Glomerular visceral epithelial cell (primary cell): ENCODE results near the gene ATAD2B.

Experiments used
- DNase-seq: peaks from one replicate; pipeline ENCODE4 v3.0.0-alpha.2; 2016; ENCODE audit errors: extremely low spot score

The ATAD2B gene

GRCh38 chr2:23837871-23838270 is 89.1 kb downstream of the ATAD2B start:
- no peak for DNase-seq

- DNase-seq = no peak
Observed at GRCh38 chr2:23836971-23837565, 89.9 kb downstream of the ATAD2B start.

- DNase-seq = no peak
Observed at GRCh38 chr2:23836505-23836904, 90.4 kb downstream of the ATAD2B start.

GRCh38 chr2:23835988-23836387 is 90.9 kb downstream of the ATAD2B start:
- DNase-seq = no peak

DNA sequence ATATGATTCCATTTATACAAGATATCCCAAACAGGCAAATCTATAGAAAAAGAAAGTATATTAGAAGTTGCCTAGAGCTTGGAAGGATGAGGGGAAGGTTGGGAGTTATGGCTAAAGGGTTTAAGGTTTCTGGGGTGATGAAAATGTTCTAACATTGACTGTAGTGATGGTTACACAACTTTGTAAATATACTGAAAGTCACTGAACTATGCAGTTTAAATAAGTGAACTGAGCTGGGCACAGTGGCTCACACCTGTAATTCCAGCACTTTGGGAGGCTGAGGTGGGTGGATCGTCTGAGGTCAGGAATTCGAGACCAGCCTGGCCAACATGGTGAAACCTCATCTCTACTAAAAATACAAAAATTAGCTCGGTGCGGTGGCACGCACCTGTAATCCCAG is 91.5 kb downstream of the ATAD2B start:
- no peak for DNase-seq

GRCh38 chr2:23828986-23829385 is 97.9 kb downstream of the ATAD2B start:
- DNase-seq = no peak

DNA sequence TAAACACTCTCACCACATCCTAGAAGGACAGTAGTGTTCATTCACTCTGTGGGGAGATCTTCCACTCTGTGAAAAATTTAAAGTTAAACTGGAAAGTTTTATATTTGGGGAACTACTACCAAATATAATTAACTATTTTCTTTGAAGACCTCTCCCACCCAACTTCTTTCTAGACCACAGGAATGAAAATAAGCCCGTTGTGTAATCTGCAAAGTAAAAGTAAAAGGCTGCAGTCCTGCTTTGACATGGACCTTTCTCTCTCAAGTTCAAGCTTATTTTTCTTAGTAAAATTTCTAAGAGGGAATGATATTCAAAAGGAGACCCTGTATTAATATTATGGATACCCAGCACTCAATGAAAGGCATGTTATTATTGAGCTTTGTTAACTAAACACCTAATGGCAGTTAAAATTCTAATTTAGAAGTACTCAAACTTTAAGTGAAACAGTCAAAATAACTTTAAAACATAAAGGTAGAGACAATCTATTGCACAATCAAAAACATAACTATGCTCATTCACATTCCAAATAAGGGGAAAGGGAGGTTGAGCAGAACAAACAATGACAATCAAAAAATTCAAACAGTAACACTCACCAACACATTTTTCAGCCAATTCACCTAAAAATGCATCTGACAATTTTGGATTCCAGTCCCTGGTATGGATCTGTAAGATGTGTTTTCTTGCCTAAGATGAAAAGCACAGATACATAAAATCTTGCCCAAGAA is 98.5 kb downstream of the ATAD2B start:
- no peak for DNase-seq

GRCh38 chr2:23827287-23827686 is 99.6 kb downstream of the ATAD2B start:
- no peak for DNase-seq

GRCh38 chr2:23826771-23827170 is 100.2 kb downstream of the ATAD2B start:
- no peak for DNase-seq

DNA sequence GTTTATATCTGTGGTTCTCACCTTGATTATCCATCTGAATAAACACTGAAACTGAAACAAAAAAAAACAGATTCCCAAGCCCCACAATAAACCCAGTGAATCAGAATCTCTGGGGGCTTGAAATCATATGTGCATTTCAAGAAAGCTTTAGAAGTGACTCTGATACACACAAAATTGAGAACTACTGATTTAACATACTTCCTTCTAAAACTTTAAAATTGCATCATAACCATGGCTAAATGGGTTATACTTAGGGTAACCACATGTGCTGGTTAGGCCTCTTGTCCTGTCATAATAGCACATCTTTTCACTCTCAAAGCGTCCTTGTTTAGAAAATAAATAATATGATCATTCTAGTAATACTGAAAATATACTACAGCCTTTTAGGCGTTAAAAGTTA is 100.9 kb downstream of the ATAD2B start:
- DNase-seq = no peak

- DNase-seq = peak; percentile 50
Observed at GRCh38 chr2:23824777-23825212, 102.1 kb downstream of the ATAD2B start.

DNA sequence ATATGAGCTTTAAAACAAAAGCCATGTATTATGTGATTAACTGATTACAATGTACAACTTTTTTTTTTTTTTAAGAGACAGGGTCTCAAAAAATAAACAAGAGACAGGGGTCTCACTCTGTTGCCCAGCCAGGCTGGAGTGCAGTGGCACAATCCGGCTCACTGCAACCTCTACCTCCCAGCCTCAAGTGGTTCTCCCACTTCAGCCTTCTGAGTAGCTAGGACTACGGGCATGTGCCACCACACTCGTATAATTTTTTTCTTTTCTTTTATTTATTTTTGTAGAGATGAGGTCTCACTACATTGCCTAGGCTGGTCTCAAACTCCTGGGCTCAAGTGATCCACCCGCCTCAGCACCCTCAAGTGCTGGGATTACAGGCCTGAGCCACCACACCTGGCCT is 103.1 kb downstream of the ATAD2B start:
- no peak for DNase-seq

DNA sequence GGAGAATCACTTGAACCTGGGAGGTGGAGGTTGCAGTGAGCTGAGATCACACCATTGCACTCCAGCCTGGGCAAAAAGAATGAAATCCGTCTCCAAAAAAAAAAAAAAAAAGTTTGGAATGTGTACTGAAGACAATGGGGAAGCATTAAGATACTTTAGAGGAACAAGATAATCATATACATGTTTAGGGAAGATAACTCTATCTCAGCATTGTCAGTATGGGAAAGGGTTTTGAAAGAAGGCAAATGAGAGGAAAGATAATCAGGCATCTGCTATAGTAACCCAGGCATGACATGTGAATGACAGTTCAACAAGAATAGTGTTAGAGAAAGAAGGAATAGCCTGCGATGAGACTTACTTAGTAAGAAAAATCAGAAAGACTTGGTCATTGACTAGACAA is 112.0 kb downstream of the ATAD2B start:
- no peak for DNase-seq

- no peak for DNase-seq
Observed at GRCh38 chr2:23813438-23813837, 113.5 kb downstream of the ATAD2B start.

DNA sequence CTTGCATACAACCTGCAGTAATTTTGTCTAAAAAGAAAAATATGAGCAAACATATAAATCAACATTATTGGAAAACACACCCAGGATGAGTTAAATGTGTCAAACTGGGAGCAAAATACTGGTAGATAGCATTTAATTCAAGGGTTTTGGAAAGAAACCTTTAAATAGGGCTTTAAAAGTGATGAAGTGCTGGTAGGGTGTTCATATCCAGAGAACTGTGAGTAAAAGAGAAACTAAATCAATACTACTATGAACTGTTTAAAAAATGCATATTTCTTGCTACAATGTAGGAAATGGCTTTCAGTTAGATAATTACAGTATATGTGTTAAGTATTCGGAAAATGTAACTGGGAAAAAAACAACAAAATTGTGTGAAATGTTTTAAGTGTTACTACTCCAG is 117.8 kb downstream of the ATAD2B start:
- no peak for DNase-seq

- no peak for DNase-seq
Observed at GRCh38 chr2:23806665-23807249, 120.2 kb downstream of the ATAD2B start.

DNA sequence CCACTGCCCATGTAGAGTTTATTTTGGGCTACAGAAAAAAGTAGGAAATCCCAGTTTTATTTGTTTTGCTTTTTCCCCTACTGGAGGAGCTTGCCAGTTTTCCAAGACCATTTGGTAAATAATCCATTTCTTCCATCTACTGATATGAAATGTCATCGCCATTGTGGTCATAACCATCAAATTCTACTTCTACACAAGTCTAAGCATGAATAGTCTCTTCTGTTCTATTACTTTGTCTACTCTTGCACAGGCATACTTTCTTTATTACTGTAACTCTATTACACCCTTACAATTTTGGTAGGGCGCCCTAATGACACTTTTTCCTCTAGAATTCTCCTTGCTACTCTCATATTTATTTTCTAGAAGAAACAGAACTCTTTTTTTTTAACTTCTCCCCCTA is 120.7 kb downstream of the ATAD2B start:
- no peak for DNase-seq

DNA sequence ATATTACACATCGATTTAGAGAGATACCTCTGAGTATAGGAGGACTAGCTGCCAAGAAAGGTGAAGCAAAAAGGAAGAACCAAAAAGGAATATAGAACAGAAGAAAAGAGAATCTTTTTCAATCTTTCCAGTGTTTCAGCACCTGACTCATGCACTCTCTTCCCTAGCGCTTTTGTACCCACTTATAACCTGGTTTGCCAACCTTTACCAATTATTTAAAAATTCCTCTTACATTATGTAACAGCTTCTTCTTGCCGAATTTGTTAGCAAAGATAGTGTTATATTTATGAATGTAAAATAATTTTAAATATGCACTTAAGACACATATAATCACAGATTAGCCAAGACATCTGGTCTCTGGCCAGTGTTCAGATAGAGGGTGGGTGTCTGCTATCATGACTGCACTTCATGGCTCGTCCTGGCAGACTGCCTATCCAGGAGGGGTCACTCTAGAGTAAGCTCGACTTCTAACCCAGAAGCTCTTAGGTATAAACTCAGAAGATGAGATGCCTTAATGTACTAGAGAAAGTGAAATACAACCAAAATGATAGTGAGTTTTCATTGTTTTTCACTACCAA is 122.9 kb downstream of the ATAD2B start:
- peak; percentile 11 for DNase-seq

DNA sequence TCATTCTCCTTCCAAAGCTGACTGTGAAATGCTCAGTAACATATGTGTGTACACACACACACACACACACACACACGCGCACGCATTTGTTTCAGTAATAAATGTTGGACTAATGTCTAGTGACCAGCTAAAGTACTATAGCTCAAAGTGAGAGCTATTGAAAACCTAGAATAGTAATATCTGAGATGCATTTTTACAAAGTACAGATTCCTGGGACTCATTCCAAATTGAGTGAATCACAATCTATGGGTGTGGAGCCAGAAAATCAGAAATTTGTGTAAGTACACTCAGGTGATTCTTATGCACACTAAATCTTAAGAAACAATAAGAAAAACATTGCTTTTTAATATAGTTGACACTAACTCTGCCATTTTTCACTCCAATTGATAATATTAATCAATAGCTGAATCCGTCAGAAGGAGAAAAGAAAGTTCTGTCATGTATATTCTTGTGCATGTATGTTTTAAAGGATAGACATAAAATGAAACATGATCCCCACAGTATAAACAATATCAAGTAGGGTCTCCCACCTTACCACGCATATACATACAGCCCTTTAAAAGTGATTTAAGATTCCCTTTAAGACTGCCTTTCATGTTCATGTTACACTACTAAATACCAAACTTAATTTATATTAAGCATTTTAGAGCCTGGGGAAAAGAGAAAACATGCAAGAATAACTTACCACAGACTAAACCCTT is 123.5 kb downstream of the ATAD2B start:
- no peak for DNase-seq

- DNase-seq = no peak
Observed at GRCh38 chr2:23801396-23801795, 125.5 kb downstream of the ATAD2B start.

GRCh38 chr2:23794234-23794633 is 132.7 kb downstream of the ATAD2B start:
- DNase-seq = no peak

DNA sequence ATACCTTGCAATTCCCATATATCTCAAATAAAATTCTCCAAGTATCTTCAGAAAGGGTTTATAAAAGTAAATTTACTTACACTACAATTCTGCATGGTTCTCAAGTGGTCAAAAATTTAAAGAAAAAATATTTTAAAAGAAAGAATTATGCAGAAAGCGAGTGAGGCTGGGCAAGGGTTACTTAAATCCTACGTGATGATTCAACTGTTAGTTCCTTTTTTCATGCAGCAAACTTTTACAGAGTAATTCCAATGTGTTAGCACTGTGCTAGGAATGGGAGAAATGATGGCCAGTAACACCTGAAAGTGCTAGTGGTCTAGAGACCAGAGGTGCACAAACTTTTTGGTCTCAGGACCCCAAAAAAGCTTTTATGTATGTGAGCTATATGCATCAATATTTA is 133.4 kb downstream of the ATAD2B start:
- DNase-seq = no peak
